ENCODE data around the gene TNS2. TPM values are rescaled to one million over a fixed set of nuclear protein-coding genes. Genes with fewer than 3 reads are reported as not detected.
A peak's percentile ranks its signal among the peaks of the same experiment; 100 is the strongest.
"Not testable (repeated sequence)": the region's sequence is repeated elsewhere in the genome, so short reads cannot be mapped to it uniquely, and the experiment has no call there.

TNS2 gene
- total RNA-seq, 1 donor from 2014 or later: 99.3 TPM

DNA sequence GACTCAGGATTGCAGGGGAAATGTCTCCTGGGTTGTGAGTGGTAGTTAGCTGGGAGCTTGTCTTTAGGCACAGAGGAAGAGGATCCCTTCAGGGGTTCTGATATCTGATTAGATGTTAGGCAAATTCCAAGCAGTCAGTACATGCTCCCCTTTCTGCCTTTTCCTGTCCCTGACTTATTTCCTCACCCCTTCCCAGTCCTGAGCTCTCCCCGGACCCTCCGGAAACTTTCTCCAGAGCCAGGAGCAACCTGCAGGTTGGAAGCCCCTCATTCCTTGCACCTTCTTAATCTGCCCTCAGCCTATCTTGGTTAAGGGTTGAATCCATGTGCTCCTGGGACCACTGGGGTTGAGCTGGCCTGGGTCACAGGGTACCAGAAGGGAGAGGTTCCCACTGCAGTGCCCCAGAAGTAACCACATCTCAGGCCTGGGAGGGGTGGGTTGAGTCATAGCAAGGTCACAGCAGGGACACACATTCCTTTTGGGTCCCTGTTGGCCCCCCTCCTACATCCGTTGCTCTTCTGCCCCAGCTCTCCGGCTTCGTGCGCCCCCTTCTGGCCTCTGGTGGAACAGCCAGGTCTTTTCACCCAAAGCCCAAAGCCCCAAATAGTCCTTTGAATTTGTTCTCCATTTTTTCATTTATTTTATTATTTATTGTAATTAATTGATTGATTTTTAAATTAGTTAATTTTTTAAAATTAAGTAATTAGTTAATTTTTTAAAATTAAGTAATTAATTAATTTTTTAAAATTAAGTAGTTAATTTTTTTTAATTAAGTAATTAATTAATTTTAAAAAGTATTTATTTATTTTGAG is 49.4 kb downstream of the TNS2 start:
- intact Hi-C loops (cut with DNase I): loop anchor here (1.0 kb wide), 1 partner anchor 33 kb away; no protein-coding TSS in a partner anchor
- DNase-seq (ENCODE audit: low spot score): peak; percentile 94

DNA sequence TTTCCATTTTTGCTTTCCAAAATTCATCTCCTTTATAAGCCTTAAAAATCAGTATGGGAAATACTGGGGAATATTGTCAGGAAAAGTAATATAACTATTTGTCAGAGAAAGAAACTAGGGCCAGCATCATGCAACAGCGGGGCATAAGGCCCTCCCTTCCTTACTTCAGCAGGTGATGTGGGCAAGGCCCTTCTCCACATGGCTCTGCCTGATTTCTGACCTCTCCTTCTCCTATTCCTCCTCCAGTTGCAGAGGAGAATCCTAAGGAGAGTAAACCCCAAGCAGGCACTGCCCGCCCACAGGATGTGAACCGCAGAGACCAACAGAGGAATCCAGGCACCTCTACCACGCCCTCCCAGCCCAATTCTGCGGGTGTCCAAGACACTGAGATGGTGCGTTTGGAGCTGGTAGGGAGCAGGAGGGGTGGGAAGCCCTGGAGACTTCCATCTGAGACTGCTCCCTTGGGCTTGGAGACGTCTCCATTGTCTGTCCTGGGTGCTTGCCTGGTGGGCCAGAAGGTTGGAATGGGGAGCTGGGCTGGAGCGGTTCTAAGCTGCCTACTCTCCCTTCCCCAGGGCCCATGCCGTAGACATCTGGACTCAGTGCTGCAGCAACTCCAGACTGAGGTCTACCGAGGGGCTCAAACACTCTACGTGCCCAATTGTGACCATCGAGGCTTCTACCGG is 50.7 kb downstream of the TNS2 start:
- peak; percentile 73 for DNase-seq (ENCODE audit: low spot score)

GRCh38 chr12:53101266-53101665 is 51.4 kb downstream of the TNS2 start:
- no peak for DNase-seq (ENCODE audit: low spot score)
- intact Hi-C loops (cut with DNase I): no loop called here

More for the DNA sequence above, 50.7 kb downstream of the TNS2 start:
- intact Hi-C loops (cut with DNase I): no loop called here

- intact Hi-C loops (cut with DNase I): no loop called here
- DNase-seq (ENCODE audit: low spot score): peak; percentile 71
Measured at GRCh38 chr12:53101931-53102781, 52.3 kb downstream of the TNS2 start.

- DNase-seq (ENCODE audit: low spot score): peak; percentile 50
- intact Hi-C loops (cut with DNase I): no loop called here
Measured at GRCh38 chr12:53102883-53103807, 53.3 kb downstream of the TNS2 start, which contains the start of gene SOAT2. Gene SOAT2, plus strand, starts transcription at chr12:53103486. Its CDS starts 92 bp downstream, at chr12:53103578.

GRCh38 chr12:53103860-53104305 is 54.0 kb downstream of the TNS2 start:
- no peak for DNase-seq (ENCODE audit: low spot score)
- intact Hi-C loops (cut with DNase I): no loop called here

GRCh38 chr12:53105256-53105655 is 55.4 kb downstream of the TNS2 start:
- peak; percentile 35 for DNase-seq (ENCODE audit: low spot score)
- intact Hi-C loops (cut with DNase I): no loop called here

GRCh38 chr12:53105712-53106439 is 56.0 kb downstream of the TNS2 start:
- DNase-seq (ENCODE audit: low spot score): no peak
- intact Hi-C loops (cut with DNase I): no loop called here

GRCh38 chr12:53107122-53107521 is 57.3 kb downstream of the TNS2 start:
- intact Hi-C loops (cut with DNase I): no loop called here
- no peak for DNase-seq (ENCODE audit: low spot score)

GRCh38 chr12:53112431-53112830 is 62.6 kb downstream of the TNS2 start:
- intact Hi-C loops (cut with DNase I); DNase-seq (ENCODE audit: low spot score): not testable (repeated sequence)

GRCh38 chr12:53113136-53113705 is 63.4 kb downstream of the TNS2 start:
- DNase-seq (ENCODE audit: low spot score): peak; percentile 19
- intact Hi-C loops (cut with DNase I): no loop called here

- intact Hi-C loops (cut with DNase I): no loop called here
- DNase-seq (ENCODE audit: low spot score): no peak
Measured at GRCh38 chr12:53113951-53114350, 64.1 kb downstream of the TNS2 start.

Small RNAs within 50 kb of the gene (microRNA-seq; reads per million reads assigned to microRNA genes)
- not detected for gene MIR6757

Other genes starting within 250 kb of the TNS2 start
- not detected for gene KRT4, start 235.9 kb upstream of the TNS2 start, total RNA-seq
- gene KRT79, start 215.8 kb upstream of the TNS2 start, total RNA-seq: not detected
- gene KRT78, start 201.1 kb upstream of the TNS2 start, total RNA-seq: not detected
- 82.2 TPM for gene KRT8, start 145.0 kb upstream of the TNS2 start, total RNA-seq
- 10.7 TPM for gene KRT18, start 100.9 kb upstream of the TNS2 start, total RNA-seq
- gene EIF4B, start 43.6 kb upstream of the TNS2 start, total RNA-seq: 324 TPM
- 63.5 TPM for gene SPRYD3, start 29.3 kb downstream of the TNS2 start, total RNA-seq
- gene IGFBP6, start 47.6 kb downstream of the TNS2 start, total RNA-seq: 42.3 TPM
- gene SOAT2, start 53.4 kb downstream of the TNS2 start, total RNA-seq: not detected
- 19.2 TPM for gene ZNF740, start 130.7 kb downstream of the TNS2 start, total RNA-seq
- gene CSAD, start 130.9 kb downstream of the TNS2 start, total RNA-seq: 16.5 TPM
- 1.4 TPM for gene ITGB7, start 157.2 kb downstream of the TNS2 start, total RNA-seq
- gene RARG, start 182.1 kb downstream of the TNS2 start, total RNA-seq: 21.2 TPM
- 0.16 TPM for gene ESPL1, start 218.2 kb downstream of the TNS2 start, total RNA-seq
- gene PFDN5, start 245.5 kb downstream of the TNS2 start, total RNA-seq: 322 TPM
- gene MYG1, start 249.6 kb downstream of the TNS2 start, total RNA-seq: 29.5 TPM

Data from cardiac septum (tissue), 1 donor.